ENCODE measurements around the gene SGK2. TPM values are rescaled to one million over a fixed set of nuclear protein-coding genes. Genes with fewer than 3 reads are reported as not detected.

SGK2 gene
- total RNA-seq, 4 donors from 2014 or later = 5.5 to 22.4 (median 15.3) TPM

DNA sequence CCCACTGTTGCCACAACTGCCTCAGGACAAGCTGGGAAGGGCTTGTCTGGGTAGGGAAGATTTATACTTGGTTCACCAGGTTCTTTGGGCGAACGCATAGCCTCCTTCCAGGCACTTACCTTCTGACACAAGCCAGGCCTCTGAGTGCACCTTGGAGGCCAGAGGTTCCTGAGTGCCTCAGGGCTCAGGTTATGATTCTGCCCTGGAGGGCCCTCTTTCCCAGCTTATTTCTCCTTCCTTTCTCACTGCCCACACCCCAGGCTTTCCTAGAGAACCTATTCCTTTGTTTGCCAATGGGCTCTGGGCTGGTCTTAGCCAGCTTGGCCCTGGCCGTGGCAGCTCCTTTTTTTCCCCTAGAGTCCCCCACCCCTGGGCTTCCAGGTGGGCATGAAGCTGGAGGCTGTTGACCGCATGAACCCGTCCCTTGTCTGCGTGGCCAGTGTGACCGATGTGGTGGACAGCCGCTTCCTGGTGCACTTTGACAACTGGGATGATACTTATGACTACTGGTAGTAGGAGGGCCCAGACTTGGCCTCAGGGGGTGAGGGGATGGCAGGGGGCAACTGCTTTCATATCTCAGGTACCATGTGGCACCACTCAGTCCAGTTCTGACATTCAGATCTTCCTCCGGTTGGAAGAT is 26.3 kb upstream of the SGK2 start:
- TF ChIP-seq, protein P1, sequence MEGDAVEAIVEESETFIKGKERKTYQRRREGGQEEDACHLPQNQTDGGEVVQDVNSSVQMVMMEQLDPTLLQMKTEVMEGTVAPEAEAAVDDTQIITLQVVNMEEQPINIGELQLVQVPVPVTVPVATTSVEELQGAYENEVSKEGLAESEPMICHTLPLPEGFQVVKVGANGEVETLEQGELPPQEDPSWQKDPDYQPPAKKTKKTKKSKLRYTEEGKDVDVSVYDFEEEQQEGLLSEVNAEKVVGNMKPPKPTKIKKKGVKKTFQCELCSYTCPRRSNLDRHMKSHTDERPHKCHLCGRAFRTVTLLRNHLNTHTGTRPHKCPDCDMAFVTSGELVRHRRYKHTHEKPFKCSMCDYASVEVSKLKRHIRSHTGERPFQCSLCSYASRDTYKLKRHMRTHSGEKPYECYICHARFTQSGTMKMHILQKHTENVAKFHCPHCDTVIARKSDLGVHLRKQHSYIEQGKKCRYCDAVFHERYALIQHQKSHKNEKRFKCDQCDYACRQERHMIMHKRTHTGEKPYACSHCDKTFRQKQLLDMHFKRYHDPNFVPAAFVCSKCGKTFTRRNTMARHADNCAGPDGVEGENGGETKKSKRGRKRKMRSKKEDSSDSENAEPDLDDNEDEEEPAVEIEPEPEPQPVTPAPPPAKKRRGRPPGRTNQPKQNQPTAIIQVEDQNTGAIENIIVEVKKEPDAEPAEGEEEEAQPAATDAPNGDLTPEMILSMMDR (IDR thresholded peaks at IDR 0.05; ENCODE audit: low read depth) = no peak

- TF ChIP-seq, protein P1 (IDR thresholded peaks at IDR 0.05; ENCODE audit: low read depth) = no peak
Measured at GRCh38 chr20:43533060-43533459, 25.8 kb upstream of the SGK2 start.

GRCh38 chr20:43534016-43534415 is 24.8 kb upstream of the SGK2 start:
- TF ChIP-seq, protein P1 (IDR thresholded peaks at IDR 0.05; ENCODE audit: low read depth) = no peak

DNA sequence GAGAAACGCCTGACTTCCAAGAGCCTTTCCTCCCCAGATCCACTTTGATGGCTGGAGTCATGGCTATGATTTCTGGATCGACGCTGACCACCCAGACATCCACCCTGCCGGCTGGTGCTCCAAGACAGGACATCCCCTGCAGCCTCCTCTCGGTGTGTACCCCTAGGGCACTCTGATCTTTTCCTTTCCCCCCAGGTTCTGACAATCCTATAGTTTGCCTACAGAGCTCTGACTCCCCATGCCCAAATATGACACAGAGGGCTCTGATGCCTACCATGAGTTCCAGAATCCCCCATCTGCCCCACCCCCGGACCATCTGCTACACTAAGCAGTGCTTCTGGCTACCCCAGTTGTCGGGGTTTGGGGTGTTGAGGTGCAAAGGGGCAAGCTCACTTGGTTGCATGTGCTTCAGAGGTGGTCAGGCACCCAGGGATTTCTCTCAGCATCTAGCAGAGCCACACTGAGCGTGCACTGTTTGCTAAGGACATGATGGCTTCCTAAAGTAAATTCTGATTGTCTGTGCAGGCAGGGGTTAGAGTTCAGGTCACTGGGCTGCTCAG is 24.0 kb upstream of the SGK2 start:
- TF ChIP-seq, protein P1 (IDR thresholded peaks at IDR 0.05; ENCODE audit: low read depth) = no peak

DNA sequence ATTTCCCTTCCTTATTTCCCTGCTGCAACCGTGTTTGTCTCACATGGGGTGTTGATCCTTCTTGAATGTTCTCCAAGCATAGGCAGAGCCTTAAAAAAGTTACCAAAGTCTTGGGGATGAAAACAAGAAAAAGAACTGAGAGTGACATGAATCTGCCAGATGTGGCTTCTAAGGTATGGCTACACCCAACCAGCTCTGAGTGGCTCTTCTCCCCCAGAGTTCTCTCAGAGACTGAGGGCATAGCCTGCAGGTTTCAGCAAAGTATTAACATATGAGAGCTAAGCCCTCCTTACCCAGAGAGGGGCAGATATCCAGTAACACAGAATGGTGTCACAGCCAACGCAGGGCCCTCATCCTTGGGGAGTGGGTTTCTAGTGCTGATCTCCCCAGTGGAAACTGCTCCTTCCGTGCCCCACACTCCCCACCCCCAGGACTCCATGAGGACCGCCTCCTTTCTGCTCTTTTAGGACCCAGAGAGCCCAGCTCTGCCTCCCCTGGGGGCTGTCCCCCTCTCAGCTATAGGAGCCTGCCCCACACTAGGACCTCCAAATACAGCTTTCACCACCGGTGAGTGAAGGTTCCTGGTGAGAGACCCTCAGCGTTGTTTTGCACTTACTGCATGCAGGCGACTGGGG is 23.3 kb upstream of the SGK2 start:
- TF ChIP-seq, protein P1 (IDR thresholded peaks at IDR 0.05; ENCODE audit: low read depth) = no peak

- TF ChIP-seq, protein P1 (IDR thresholded peaks at IDR 0.05; ENCODE audit: low read depth) = no peak
Measured at GRCh38 chr20:43536041-43536816, 22.6 kb upstream of the SGK2 start.

Measured in subcutaneous adipose tissue (tissue), 4 donors.